COLO668 (cell line): ENCODE measurements around the gene C6orf89.
"Not testable (repeated sequence)": the region's sequence is repeated elsewhere in the genome, so short reads cannot be mapped to it uniquely, and the experiment has no call there.

Experiments used
- DNase-seq: peaks from one replicate; lab custom pipeline; 2025; ENCODE audit not compliant: unreplicated experiment; lab: John Stamatoyannopoulos, UW

C6orf89 gene

DNA sequence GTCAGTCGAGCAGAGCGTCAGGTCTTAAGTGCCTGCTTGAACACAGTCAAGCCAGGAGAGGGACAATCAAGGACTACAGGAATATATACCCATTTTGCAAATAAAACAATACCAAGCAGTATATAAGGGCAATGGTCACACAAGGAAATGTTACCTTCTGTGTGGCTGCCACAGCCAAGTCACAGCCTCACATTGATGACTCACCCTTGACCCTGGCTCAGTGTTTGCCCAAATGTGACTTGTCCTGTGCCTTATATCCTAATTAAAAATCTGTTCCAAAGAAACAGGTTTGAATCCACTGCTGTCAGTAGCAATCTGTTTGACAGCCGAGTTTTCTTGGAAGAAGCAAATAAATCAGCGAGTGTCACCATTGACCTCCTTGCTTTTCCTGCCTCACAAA is 34.3 kb downstream of the C6orf89 start:
- no peak for DNase-seq

DNA sequence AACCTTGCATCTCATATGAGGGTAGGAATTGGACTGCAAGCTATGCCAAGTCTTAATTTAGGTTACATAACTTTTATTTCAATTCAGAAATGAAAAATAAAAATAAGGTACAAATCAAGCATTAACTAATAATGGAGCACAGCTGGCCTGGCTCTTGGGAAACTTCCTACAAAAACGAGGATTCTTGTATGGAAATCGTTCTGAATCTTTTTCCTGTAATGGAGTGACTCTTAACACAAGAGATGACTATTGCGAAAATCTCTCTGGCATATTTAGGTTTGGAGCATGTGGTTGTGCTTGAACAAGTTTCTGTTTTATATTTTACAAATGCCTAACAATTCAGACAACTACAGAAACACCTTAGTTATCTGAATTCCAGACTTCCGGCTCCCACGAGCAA is 34.8 kb downstream of the C6orf89 start:
- DNase-seq, result no peak

- no peak for DNase-seq
Observed at GRCh38 chr6:36924131-36924530, 38.4 kb downstream of the C6orf89 start.

DNA sequence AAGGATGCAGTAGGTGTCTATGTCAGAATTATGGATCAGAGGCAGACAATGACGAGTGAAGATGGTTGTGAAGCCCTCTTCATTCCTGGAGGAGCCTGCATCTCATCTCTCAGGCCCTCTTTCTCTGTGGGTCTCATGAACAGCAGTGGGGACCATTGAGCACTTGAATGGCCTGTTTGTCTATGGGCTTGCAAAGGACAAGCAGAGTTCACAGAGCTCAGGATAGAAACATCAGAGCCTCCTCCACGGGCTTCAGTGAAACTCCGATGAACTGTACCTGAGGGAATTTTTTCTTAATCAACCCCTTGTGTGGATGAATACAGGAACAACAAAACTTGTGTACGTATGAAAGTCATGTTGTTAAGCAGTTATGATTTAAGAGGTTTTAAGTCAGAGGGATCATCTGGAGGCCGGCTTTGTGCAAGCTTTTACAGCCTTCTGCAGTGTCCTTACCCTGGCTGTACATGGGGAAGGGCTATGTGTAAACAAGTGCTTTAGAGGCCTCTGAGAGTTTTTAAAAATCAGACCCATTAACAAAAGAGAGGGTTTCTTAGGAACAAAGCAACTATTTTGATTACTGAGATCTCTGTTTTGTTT is 39.1 kb downstream of the C6orf89 start:
- DNase-seq, result no peak

DNA sequence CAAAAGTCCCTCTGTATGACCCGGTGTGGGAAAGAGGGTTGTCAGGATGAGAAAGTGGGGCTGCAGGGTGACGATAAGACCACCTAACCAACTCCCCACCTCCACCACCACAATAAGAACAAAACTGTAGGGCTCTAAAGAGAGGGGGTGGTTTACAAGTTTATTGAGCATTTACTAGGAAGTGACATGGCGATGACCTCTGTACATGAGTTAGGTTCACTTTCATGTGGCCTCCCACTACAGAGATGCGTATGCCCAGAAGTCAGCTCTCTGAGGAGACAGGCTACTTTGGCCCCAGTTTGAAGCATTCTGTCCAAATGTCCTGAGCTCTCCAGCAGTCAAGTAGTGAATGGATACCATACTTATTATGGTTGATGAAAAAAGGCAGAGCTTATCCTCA is 40.1 kb downstream of the C6orf89 start:
- DNase-seq, result no peak

DNA sequence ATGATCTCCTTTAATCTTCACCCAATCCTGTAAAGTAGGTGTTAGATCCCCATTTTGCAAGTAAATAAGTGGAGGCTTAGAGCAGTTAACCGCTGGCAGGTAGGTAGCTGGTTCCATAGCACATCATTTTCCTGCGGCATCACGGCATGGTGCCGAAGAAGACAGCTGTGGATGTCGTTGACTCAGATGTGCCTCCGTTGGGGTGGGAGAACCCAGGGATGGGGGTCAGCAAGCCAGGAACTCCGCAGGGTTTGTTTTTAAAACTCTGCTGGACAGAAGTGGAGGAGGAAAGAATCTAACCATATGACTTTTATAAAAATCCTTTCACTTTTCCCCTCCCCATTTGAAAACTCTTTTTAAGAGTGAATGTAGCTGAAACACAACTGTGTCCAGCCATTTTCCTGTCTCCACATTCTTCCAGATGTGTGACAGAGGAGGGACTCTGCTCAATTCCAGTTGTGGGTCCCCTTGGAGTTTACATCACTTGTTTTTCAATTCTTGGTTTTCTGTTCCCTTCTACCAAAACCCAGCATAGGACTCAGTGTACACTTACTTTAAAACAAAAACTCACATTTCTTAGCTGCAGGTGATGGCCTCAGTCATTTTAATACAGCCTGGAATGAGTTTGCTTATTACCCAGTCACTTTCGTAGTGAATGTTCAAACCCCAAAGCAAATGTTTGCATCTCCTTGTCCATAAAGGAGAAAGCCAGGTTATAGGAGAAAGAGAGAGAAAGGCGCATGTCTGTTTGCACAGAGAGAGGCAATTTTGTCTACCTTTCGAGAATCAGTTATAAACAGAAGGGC is 41.2 kb downstream of the C6orf89 start:
- DNase-seq, result no peak

- DNase-seq, result no peak
Observed at GRCh38 chr6:36927691-36928546, 42.2 kb downstream of the C6orf89 start.

DNA sequence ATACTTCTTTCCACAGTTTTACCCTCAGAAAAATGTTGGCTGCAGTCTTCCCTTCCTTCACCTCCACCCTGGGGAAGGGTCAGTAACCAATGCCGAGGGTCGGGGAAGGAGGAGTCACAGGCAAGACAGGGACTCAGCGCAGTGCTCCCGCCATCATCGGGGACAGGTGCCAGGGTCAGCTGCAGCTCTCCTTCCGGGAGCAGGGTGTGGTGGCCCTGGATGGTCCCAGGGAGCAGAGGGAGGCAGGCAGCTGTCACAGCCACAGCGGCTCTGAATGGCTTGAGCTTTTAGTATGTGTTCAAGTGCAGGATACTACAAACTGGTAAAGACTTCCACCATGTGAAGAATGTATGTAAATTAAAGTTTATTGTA is 42.8 kb downstream of the C6orf89 start:
- peak; percentile 23 for DNase-seq

DNA sequence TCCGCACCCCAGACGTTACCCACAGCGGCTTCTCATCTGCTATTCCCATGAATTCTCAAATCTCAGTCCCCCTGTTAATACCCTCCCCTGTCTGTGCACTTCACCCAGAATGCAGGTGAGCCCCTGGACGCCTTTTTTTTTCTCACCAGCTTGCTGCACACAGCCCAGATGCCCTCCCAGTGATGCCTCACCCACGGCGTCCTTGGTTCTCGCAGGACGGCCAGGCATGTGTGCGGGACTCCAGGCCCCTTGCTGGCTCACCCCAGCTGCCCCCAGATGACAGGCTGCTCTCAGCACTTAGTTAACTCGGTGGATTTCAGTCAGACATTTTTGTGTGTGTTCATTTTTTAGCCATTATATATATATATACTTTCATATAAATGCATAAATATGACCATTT is 43.4 kb downstream of the C6orf89 start:
- DNase-seq, result no peak

DNA sequence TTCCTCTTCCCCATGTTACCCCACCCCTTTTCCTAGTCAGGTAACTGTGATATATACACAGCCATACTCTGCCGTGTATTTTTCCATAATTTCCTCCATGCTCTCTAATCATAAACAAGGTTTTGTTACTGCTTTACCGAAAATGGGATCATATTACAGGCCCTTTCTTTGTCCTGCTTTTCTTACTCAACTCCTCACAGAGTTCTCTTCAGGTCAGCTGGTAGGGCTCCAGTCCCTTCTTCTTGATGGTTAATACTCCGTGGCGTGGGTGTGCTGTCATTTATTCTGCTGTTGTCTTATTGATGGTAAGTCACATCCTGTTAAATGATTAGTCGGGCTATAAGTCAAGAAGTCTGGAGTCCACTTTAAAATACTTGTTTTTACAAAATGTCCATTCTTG is 43.9 kb downstream of the C6orf89 start:
- DNase-seq, result no peak

DNA sequence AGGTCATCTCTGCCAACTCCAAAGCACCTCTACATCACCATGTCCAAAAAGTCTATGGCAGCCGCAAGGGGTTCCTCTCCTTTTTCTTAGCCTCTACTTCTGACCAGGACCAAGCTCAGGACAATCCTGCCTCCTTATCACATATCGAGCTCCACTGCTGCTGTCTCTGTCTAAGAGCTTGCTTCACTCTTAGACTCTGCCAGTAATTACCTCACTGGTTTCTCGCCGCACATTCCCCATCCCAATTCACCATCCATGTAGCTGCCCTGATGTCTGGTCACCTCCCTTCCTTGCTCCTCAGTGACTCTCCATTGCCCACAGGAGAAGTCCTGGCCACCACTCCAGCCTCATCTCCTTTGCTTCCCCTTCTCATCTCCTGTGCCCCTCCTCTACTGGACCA is 44.7 kb downstream of the C6orf89 start:
- DNase-seq, result no peak

DNA sequence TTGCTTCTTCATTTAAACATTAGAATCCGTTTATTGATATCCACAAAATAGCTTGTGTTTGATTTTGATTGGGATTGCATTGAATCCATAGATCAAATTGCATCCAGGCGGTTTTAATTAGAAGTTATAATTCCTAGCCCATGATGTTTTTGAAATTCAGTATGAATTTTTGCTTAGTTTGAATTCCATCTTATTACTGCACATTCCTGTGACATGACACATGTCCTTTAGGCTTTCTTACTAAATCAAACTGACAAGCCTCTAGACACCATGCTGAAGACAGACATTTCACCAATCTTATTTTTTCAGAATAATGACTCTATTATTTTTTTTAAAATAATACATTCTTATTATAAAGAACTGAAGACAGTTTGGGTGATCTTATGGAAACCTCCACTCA is 47.4 kb downstream of the C6orf89 start:
- no peak for DNase-seq

DNA sequence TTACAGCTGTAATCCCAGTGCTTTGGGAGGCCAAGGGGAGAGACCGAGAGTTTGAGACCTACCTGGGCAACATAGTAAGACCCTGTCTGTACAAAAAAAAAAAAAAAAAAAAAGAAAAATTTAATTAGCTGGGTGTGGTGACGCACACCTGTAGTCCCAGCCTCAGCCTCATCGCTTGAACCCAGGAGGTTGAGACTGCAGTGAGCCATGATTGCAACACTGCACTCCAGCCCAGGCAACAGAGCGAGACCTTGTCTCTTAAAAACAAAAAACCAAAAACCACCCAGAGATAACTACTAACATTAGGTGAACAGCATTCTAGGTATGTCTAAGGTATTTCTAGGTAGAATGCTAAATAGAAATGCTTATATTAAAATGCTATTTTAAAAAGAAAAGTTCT is 47.8 kb downstream of the C6orf89 start:
- no peak for DNase-seq

- no peak for DNase-seq
Observed at GRCh38 chr6:36934901-36935300, 49.1 kb downstream of the C6orf89 start.

- no peak for DNase-seq
Observed at GRCh38 chr6:36936824-36937223, 51.1 kb downstream of the C6orf89 start.

DNA sequence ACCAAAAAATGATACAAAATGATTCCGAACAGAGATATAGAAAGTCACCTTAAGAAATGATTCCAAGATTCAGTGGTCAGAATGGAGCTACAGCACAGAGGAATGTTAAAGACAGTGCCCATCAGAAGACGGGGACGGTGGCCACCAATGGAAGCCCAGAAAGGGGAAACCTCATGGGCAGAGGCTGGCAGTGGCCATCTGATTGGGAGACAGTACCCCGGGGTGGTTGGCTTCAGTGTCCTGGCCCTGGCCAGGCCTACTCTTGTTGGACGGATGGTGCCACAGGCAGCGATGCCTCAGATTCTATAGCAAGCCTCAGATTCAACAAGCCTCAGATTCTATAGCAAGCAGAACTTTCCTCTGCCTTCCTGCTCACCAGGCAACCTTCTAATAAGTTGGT is 52.1 kb downstream of the C6orf89 start:
- no peak for DNase-seq

GRCh38 chr6:36938536-36938935 is 52.8 kb downstream of the C6orf89 start:
- DNase-seq, result no peak

- not testable (repeated sequence) for DNase-seq
Observed at GRCh38 chr6:36939005-36939404, 53.3 kb downstream of the C6orf89 start.

DNA sequence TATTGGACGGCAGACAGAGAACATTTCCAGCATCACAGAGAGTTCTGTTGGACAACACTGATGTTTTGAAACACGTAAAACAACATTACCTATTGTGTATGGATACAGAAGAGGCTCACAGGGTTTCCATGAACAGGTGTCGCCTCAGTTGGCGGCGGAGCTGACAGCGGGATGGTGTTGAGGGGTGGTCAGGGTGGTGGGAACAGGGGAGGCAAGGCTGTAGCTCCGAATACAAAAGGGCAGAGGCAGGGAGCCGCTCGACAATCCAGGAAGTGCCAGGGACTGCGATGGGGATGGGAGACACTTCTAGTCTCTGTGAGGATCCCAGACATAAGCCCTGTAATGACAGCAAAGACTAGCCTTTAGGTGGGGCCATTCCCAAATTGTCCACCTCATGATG is 54.3 kb downstream of the C6orf89 start:
- no peak for DNase-seq

GRCh38 chr6:36941561-36941960 is 55.8 kb downstream of the C6orf89 start:
- DNase-seq, result not testable (repeated sequence)

DNA sequence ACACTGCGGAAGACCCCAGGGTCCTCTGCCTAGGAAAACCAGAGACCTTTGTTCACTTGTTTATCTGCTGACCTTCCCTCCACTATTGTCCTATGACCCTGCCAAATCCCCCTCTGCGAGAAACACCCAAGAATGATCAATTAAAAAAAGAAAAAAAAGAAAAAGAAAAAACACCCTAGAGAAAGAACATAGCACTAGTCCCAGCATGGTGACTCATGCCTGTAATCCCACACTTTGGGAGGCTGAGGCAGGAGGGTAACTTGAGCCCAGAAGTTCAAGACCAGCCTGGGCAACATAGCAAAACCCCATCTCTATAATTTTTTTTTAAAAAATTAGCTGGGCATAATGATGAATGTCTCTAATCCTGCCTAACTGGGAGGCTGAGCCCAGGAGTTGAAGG is 56.6 kb downstream of the C6orf89 start:
- not testable (repeated sequence) for DNase-seq

GRCh38 chr6:36944650-36945049 is 58.9 kb downstream of the C6orf89 start:
- DNase-seq, result no peak
